HUES48 (cell line): ENCODE results near the gene FABP3.

ENCODE experiments used
- H3K27ac ChIP-seq: one replicate; pipeline ENCODE4 v1.7.0; 2013; ENCODE audit warnings: low read depth, low read length, inconsistent platforms
- H3K27me3 ChIP-seq: 2 replicates; pipeline ENCODE4 v1.6.1; 2013; ENCODE audit warnings: mild to moderate bottlenecking, low read length; ENCODE audit not compliant: control insufficient read depth, insufficient read depth
- H3K36me3 ChIP-seq: 2 replicates; pipeline ENCODE4 v1.6.1; 2013; ENCODE audit warnings: low read length; ENCODE audit not compliant: control insufficient read depth, insufficient read depth
- H3K4me1 ChIP-seq: 2 replicates; pipeline ENCODE4 v1.6.1; 2013; ENCODE audit warnings: mild to moderate bottlenecking, low read length; ENCODE audit not compliant: control insufficient read depth, insufficient read depth
- H3K4me3 ChIP-seq: 2 replicates; pipeline ENCODE4 v1.5.1; 2013; ENCODE audit warnings: mild to moderate bottlenecking, low read depth, low read length
- H3K9ac ChIP-seq: 2 replicates; pipeline ENCODE4 v1.6.1; 2013; ENCODE audit warnings: mild to moderate bottlenecking, low read depth, low read length, moderate library complexity
- H3K9me3 ChIP-seq: 2 replicates; pipeline ENCODE4 v1.6.1; 2013; ENCODE audit warnings: low read length; ENCODE audit not compliant: control insufficient read depth, insufficient read depth

The FABP3 gene

DNA sequence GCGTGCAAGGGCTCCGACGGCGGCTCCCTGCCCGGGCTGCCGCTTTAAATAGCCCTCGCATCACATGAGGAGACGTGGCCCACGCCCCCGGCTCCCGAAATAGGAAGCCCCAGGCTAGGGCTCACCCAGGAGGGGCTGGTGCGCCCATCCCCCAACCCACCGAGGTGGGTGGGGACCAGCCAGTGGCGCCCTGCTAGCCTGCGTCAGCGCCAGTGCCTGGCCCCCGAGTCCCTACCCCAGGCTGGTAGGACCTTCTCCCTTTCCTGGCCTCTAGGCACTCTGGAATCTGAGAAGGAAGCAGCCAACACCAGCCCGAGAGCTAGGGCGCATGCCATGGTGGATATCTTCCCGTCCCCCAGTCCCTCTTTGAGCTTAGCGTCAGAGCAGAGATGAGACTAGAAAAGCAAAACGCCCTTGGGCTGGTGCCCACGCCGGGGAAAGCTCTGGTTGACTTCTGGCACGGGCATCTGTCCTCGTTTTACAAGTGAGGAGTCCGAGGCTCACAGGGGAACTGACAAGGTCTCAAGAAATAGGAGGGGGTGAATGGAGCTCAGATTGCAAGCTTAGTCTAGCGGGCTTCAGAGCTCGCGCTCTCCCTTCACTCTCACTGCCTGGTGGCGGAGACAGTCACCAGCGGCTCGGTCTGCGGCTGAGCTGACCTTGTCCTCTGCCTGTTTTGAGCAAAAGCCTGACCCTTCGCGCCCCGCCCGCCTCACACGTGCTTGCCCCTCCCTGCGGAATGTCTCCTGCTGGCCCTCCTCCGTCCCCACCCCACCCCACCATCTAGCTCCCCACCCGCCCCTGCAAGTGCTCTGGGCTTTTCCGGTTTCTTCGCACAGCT lies at the start of gene FABP3:
Gene FABP3, minus strand, starts transcription at position 21 of the 841 bp plus-strand sequence. CDS start 62 bp downstream, outside the sequence.
- peak within 1 kb of the TSS; percentile 95 for H3K27ac ChIP-seq
- peaks cover 3% of the 10 kb centered on the region; the same call in 1 of the 2 replicates for H3K27me3 ChIP-seq
- H3K9ac ChIP-seq, result peak within 1 kb of the TSS; percentile 81
- H3K4me3 ChIP-seq, result peak within 1 kb of the TSS; percentile 67
- peaks cover 36% of the 10 kb centered on the region for H3K4me1 ChIP-seq
- H3K36me3 ChIP-seq, result peaks cover 4% of the 10 kb centered on the region; the same call in 1 of the 2 replicates
- no peaks in the 10 kb centered on the region for H3K9me3 ChIP-seq

DNA sequence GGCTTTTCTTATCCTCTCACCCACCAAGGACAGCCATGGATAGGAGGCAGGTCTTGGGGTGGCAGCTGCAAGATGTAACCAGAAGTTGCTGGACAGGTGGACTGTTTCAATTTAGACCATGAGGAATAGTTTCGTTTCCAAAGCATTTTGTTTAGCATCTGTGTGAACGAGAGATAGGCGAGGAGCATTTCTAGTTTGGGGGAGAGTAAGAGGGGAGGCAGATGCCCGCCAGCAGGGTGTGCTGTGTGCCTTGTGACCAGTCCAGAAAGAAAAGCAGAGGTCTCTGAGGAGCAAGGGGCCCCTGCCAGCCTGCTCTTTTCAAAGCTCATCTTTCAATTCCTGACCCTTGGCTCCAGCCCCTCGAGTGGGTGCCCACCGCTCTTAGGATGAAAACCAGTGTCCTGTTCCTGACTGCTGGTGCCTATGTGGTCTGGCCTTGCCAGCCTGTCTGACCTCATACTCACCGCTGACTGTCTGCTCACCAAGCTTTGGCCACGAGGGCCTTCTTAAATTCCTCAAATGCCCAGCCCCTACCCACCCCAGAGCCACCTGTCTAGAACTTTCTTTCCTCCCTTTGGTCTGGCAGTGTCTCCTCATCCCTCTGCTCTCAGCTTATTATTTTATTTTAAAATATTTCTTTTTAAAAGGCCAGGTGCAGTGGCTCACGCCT lies 48.6 kb upstream of the FABP3 start:
- no peak overlapping the region for H3K4me3 ChIP-seq
- no peak overlapping the region for H3K9ac ChIP-seq
- H3K27ac ChIP-seq, result no peak overlapping the region
- H3K9me3 ChIP-seq, result no peaks in the 10 kb centered on the region
- peaks cover 7% of the 10 kb centered on the region; the same call in 1 of the 2 replicates for H3K36me3 ChIP-seq
- peaks cover 5% of the 10 kb centered on the region for H3K4me1 ChIP-seq
- H3K27me3 ChIP-seq, result no peaks in the 10 kb centered on the region

DNA sequence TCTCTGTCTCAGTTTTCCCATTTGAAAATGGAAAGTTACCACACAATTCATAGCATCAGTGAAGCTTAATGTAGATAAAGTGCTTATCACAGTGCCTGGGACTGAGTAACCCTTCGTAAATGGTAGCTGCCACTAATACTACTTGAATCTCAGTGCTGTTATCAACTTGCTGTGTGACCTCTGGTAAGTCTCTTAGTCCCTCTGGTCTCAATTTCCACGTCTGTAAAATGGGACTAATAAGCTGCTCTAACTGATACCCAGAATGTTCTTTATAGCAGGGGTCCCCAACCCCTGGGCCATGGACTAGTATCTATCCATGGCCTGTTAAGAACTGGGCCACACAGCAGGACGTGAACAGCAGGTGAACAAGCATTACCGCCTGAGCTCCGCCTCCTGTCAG lies 47.8 kb upstream of the FABP3 start:
- peaks cover 8% of the 10 kb centered on the region; the same call in 1 of the 2 replicates for H3K36me3 ChIP-seq
- no peak overlapping the region for H3K9ac ChIP-seq
- H3K9me3 ChIP-seq, result no peaks in the 10 kb centered on the region
- peaks cover 5% of the 10 kb centered on the region for H3K4me1 ChIP-seq
- H3K4me3 ChIP-seq, result no peak overlapping the region
- no peaks in the 10 kb centered on the region for H3K27me3 ChIP-seq
- no peak overlapping the region for H3K27ac ChIP-seq

DNA sequence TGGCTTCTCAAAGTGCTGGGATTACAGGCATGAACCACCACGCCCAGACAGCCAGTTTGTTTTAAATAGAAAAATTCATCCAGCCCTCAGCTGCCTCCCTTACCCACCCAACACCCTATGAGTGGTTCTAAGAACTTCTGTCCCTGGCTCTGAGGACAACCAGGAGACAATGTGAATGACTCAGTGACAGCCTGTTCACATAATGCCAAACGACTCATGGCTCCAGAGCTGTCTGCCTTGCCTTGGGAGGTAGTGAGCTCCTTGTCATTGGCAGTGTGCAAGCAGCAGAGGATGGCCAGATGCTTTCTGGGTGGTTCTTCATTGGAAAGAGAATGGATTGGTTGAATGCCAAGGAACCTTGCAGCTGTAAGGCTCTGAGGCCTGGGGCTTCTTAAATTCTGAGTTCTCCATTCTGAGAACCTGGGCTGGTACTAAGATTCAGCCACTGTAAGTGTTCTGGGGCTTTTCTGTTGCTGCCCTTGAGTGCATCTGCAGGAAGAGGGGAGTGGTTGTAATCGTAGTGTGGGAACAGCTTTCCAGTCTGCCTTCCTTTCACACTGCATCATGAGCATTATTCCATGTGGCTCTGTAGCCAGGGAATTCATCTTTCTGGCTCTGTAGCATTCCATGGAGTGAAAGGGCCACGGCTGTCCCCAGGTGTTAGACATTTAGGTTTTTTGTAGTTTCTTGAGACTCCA lies 45.9 kb upstream of the FABP3 start:
- H3K4me1 ChIP-seq, result peaks cover 13% of the 10 kb centered on the region
- H3K4me3 ChIP-seq, result no peak overlapping the region
- no peak overlapping the region for H3K27ac ChIP-seq
- peaks cover 9% of the 10 kb centered on the region; the same call in 1 of the 2 replicates for H3K36me3 ChIP-seq
- no peaks in the 10 kb centered on the region for H3K9me3 ChIP-seq
- H3K9ac ChIP-seq, result no peak overlapping the region
- H3K27me3 ChIP-seq, result no peaks in the 10 kb centered on the region

DNA sequence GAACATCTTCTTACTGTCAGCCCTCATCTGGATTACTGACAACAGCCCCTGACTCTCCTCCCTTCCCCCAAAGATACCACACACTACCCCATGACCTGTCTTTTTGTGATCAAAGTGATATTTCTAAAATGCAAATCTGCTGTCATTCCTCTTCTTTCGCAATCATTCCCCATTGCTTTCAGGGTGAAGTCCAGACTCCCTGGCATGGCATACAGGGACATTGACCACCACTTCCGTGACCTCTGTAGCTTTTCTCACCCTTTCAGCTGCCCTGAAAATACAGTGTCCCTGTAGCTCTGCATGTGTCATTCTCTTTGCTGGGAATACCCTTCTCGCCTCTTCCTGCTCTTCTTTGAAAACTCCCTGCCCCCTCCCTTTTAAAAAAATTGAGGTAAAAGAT lies 44.3 kb upstream of the FABP3 start:
- H3K4me1 ChIP-seq, result peaks cover 17% of the 10 kb centered on the region
- no peak overlapping the region for H3K4me3 ChIP-seq
- H3K27ac ChIP-seq, result no peak overlapping the region
- no peaks in the 10 kb centered on the region for H3K9me3 ChIP-seq
- peaks cover 9% of the 10 kb centered on the region; the same call in 1 of the 2 replicates for H3K36me3 ChIP-seq
- H3K9ac ChIP-seq, result no peak overlapping the region
- peaks cover 4% of the 10 kb centered on the region for H3K27me3 ChIP-seq

DNA sequence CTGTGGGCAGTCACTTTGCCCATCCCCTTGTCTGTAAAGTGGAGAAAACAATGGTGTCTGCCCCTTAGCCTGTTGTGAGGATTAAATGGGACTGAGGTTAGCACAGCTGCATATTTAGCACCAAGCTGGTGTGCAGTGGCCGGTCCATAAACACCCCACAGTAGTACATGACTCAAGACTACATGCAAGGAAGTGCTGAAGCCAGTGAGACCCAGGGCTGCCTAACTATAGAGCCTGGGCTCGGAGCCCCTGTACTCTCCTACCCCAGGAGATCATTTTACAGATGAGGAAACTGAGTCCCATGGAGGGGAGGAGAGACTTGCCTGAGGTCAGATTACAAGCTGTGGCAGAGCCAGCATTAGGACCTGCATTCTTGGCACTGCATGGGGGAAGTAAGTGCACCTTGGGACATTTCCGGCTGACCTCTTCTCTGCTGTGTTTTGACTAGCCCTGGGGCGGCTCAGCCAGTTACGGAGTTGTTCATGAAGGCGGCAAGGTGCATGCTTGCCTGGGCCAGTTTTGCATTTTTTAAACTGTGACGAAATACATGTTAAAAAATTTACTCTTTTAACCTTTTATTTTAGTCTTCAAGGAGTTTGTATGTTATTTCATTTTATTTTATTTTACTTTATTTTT lies 43.3 kb upstream of the FABP3 start:
- Histone ChIP-seq H3K27me3 (peaks cover 7% of the 10 kb centered on the region), H3K4me1 (peaks cover 14% of the 10 kb centered on the region), H3K9ac (no peak overlapping the region), H3K36me3 (peaks cover 9% of the 10 kb centered on the region; the same call in 1 of the 2 replicates), H3K9me3 (no peaks in the 10 kb centered on the region), H3K27ac (no peak overlapping the region), H3K4me3 (no peak overlapping the region)

DNA sequence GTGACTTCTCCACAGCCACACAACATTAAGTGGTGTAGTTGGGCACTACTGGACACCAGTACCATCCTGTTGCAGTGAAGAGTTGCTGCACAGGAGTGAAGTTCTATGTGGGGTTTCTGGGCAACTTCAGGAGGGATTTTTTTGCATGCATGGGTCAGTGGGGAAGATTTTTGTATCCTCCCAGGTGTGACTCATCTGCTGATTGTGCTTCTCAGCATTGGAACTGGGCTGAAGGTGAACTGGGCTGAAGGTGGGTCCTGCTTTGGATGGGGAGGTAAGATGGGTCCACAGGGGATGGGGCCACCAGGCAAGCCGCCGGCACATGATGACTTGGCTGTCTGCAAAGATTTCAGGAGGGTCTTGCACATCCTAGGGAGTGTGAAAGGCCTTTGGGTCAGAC lies 42.8 kb upstream of the FABP3 start:
- no peaks in the 10 kb centered on the region for H3K9me3 ChIP-seq
- H3K27ac ChIP-seq, result no peak overlapping the region

DNA sequence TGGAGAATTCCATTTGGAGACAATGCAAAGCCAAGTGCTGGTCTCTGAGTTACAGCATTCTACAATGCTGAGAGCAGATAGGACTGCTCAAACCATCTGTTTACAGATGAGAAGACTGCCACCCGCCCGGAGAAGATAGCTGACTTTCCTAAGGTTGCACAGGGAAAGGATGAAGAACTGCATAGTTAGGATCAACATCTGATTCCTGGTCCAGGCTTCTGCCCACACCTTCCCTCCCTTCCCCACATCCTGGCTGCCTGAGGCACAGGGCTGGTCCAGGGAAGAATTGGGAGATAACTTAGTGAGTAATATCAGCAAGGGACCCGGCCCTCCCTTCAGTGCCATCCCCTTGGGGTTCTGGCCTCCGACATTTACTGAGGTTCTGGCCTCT lies 42.1 kb upstream of the FABP3 start:
- Histone ChIP-seq H3K4me3 (peak overlapping the region; percentile 95; the same call in 1 of the 2 replicates), H3K36me3 (peaks cover 9% of the 10 kb centered on the region; the same call in 1 of the 2 replicates), H3K27ac (no peak overlapping the region), H3K9me3 (no peaks in the 10 kb centered on the region), H3K4me1 (peaks cover 12% of the 10 kb centered on the region), H3K27me3 (peaks cover 7% of the 10 kb centered on the region), H3K9ac (no peak overlapping the region)

More for the DNA sequence above, 42.8 kb upstream of the FABP3 start:
- H3K27me3 ChIP-seq, result peaks cover 7% of the 10 kb centered on the region
- H3K36me3 ChIP-seq, result peaks cover 9% of the 10 kb centered on the region; the same call in 1 of the 2 replicates
- no peak overlapping the region for H3K4me3 ChIP-seq
- H3K4me1 ChIP-seq, result peaks cover 12% of the 10 kb centered on the region
- no peak overlapping the region for H3K9ac ChIP-seq

DNA sequence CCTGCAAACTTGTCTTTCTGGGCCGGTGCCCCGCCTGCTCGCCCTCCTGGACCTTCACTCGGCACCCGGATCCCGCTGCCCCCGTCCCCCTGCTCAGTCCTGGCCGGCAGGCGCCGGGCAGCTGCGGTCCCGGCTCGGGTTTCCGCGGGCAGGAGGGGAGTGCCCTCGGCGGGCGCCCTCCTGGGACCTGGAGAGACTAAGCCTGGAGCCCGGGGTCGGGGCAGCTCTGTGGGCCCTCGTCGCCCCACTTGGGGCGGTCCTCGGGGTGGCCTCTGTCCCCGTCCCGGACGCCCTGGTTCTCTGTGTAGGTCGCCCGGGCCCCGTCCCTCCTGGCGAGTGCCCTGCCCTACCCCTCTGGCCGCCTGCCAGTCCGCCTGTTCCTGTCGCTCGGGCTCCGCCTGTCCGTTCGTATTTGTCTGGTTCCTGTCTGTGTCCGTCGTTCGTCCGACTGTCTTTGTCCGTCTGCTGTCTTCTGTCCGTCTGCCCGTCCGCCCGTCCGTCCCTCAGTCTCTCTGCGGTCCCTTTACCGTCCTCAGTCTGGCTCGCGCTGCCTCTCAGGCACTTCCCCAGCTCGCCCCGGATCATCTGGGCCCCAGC lies 40.6 kb upstream of the FABP3 start:
- H3K4me3 ChIP-seq, result peak overlapping the region; percentile 95
- peaks cover 9% of the 10 kb centered on the region; the same call in 1 of the 2 replicates for H3K36me3 ChIP-seq
- peaks cover 12% of the 10 kb centered on the region for H3K4me1 ChIP-seq
- no peaks in the 10 kb centered on the region for H3K9me3 ChIP-seq
- peaks cover 7% of the 10 kb centered on the region for H3K27me3 ChIP-seq
- H3K9ac ChIP-seq, result peak overlapping the region; percentile 41; the same call in 1 of the 2 replicates
- no peak overlapping the region for H3K27ac ChIP-seq
